ENCODE measurements around the gene KDELR1. TPM values are rescaled to one million over a fixed set of nuclear protein-coding genes. Genes with fewer than 3 reads are reported as not detected.
A peak's percentile ranks its signal among the peaks of the same experiment; 100 is the strongest.

KDELR1 gene
- total and polyA plus RNA-seq, 8 donors, result 159 to 187 (median 165) TPM

- Histone ChIP-seq H3K9me3 (no peaks in the 10 kb centered on the region), H3K4me3 (peak overlapping the region in 1 of 2 donors; percentile 36), H3K27me3 (peaks cover 44 to 65% of the 10 kb centered on the region in 2 donors), H3K36me3 (no peaks in the 10 kb centered on the region), H3K27ac (no peak overlapping the region), H3K4me1 (peaks cover 0 to 37% of the 10 kb centered on the region in 2 donors)
- intact Hi-C loops (cut with DNase I), result no loop called here
- ATAC-seq (no peak), DNase-seq (no peak)
- TF ChIP-seq, protein P1, sequence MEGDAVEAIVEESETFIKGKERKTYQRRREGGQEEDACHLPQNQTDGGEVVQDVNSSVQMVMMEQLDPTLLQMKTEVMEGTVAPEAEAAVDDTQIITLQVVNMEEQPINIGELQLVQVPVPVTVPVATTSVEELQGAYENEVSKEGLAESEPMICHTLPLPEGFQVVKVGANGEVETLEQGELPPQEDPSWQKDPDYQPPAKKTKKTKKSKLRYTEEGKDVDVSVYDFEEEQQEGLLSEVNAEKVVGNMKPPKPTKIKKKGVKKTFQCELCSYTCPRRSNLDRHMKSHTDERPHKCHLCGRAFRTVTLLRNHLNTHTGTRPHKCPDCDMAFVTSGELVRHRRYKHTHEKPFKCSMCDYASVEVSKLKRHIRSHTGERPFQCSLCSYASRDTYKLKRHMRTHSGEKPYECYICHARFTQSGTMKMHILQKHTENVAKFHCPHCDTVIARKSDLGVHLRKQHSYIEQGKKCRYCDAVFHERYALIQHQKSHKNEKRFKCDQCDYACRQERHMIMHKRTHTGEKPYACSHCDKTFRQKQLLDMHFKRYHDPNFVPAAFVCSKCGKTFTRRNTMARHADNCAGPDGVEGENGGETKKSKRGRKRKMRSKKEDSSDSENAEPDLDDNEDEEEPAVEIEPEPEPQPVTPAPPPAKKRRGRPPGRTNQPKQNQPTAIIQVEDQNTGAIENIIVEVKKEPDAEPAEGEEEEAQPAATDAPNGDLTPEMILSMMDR (IDR thresholded peaks at IDR 0.05), result no peak
Observed at GRCh38 chr19:48397263-48398101, 6.1 kb upstream of the KDELR1 start.

GRCh38 chr19:48396824-48397176 lies 5.4 kb upstream of the KDELR1 start:
- peaks cover 44 to 68% of the 10 kb centered on the region in 2 donors for H3K27me3 ChIP-seq
- ATAC-seq (no peak), DNase-seq (no peak)
- no peaks in the 10 kb centered on the region for H3K9me3 ChIP-seq
- intact Hi-C loops (cut with DNase I), result no loop called here
- H3K27ac ChIP-seq, result no peak overlapping the region
- TF ChIP-seq, protein P1 (IDR thresholded peaks at IDR 0.05), result no peak
- no peaks in the 10 kb centered on the region for H3K36me3 ChIP-seq
- H3K4me1 ChIP-seq, result peaks cover 0 to 37% of the 10 kb centered on the region in 2 donors
- no peak overlapping the region for H3K4me3 ChIP-seq

DNA sequence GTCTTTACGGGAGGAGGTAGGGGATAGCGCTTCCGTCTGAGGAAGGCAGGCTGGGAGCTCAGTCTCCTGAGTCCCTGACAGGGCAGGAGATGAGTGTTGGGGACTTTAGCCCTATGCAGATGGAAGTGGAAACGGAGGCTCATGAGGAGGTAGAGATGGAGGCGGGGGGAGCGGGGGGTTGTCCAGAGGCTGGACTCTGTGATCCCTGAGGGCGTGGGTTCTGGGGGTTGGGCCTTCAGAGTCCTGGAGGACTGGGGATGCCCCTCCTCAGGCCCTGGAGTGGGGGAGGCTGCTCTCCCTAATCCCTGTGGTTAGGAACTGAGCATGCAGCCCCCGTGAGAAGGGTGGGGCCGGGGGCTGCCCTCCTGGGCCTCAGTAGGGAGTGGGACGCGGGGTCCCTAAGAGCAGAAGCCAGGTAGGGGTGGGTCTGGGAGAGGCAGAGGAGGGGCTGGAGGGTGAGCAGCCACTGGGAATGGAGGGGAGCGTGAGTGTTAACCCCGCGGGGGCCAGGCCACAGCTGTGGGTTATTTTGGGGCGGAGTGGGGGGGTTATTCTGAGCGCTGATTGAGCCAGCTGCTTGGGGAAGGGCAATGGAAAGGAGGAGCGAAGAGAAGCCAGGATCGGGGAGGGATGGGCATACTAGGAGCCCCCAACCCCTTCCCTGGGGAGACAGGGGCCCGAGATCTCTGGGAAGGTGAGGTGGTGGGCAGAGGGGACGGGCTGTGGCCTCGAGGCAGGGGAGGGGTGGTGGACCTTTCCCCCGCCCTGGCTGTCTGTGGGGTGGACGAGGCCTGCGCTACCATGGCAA lies 4.9 kb upstream of the KDELR1 start:
- intact Hi-C loops (cut with DNase I), result no loop called here
- Histone ChIP-seq H3K36me3 (no peaks in the 10 kb centered on the region), H3K9me3 (no peaks in the 10 kb centered on the region), H3K4me1 (peaks cover 0 to 37% of the 10 kb centered on the region in 2 donors), H3K27ac (no peak overlapping the region), H3K4me3 (no peak overlapping the region), H3K27me3 (peaks cover 44 to 68% of the 10 kb centered on the region in 2 donors)
- TF ChIP-seq, protein P1 (IDR thresholded peaks at IDR 0.05), result no peak
- ATAC-seq, result no peak
- DNase-seq, result no peak

GRCh38 chr19:48395499-48395898 lies 4.1 kb upstream of the KDELR1 start:
- no peaks in the 10 kb centered on the region for H3K36me3 ChIP-seq
- H3K27ac ChIP-seq, result no peak overlapping the region
- H3K9me3 ChIP-seq, result no peaks in the 10 kb centered on the region
- no peak for DNase-seq
- no peak for ATAC-seq
- TF ChIP-seq, protein P1 (IDR thresholded peaks at IDR 0.05), result no peak
- H3K27me3 ChIP-seq, result peaks cover 44 to 68% of the 10 kb centered on the region in 2 donors
- no peak overlapping the region for H3K4me3 ChIP-seq
- H3K4me1 ChIP-seq, result peaks cover 0 to 37% of the 10 kb centered on the region in 2 donors
- intact Hi-C loops (cut with DNase I), result no loop called here

GRCh38 chr19:48395170-48395455 lies 3.8 kb upstream of the KDELR1 start:
- intact Hi-C loops (cut with DNase I), result no loop called here
- ATAC-seq, result no peak
- Histone ChIP-seq H3K4me1 (peaks cover 0 to 37% of the 10 kb centered on the region in 2 donors), H3K27me3 (peaks cover 44 to 68% of the 10 kb centered on the region in 2 donors), H3K27ac (no peak overlapping the region), H3K9me3 (no peaks in the 10 kb centered on the region), H3K4me3 (no peak overlapping the region), H3K36me3 (no peaks in the 10 kb centered on the region)
- TF ChIP-seq, protein P1 (IDR thresholded peaks at IDR 0.05), result no peak
- no peak for DNase-seq
